Spinal cord (tissue), 10 donors: ENCODE results near the gene TBC1D25. TPM values are rescaled to one million over a fixed set of nuclear protein-coding genes. Genes with fewer than 3 reads are reported as not detected.
A peak's percentile ranks its signal among the peaks of the same experiment; 100 is the strongest.
"Not testable (repeated sequence)": the region's sequence is repeated elsewhere in the genome, so short reads cannot be mapped to it uniquely, and the experiment has no call there.

Source experiments
- DNase-seq, 6 donors: peaks; one replicate each; pipeline versions ENCODE4 v3.0.0 to v3.0.0-alpha.2; 2013 to 2015; ENCODE audit warnings: low spot score in 6 of 6, low read depth in 4 of 6
- H3K27ac ChIP-seq: one replicate; pipeline ENCODE4 v1.5.1; 2013; ENCODE audit warnings: low read depth, low read length, control low read depth
- H3K27me3 ChIP-seq: one replicate; pipeline ENCODE4 v1.6.1; 2013; ENCODE audit warnings: low read length; ENCODE audit not compliant: control insufficient read depth, insufficient read depth
- H3K36me3 ChIP-seq: one replicate; pipeline ENCODE4 v1.6.1; 2013; ENCODE audit warnings: low read length; ENCODE audit not compliant: control insufficient read depth, insufficient read depth
- H3K4me1 ChIP-seq: one replicate; pipeline ENCODE4 v1.6.1; 2013; ENCODE audit warnings: low read length; ENCODE audit not compliant: control insufficient read depth, insufficient read depth
- H3K4me3 ChIP-seq: one replicate; pipeline ENCODE4 v1.5.1; 2013; ENCODE audit warnings: low read depth, low read length, control low read depth
- H3K9me3 ChIP-seq: one replicate; pipeline ENCODE4 v1.6.1; 2013; ENCODE audit warnings: low read length; ENCODE audit not compliant: control insufficient read depth, insufficient read depth
- WGBS: methylation state at CpG from one replicate; pipeline ENCODE4 v1.1.5; 2013; ENCODE audit warnings: missing lambda C conversion rate; ENCODE audit not compliant: insufficient coverage; 5-methylcytosine and 5-hydroxymethylcytosine counted together
- polyA plus RNA-seq, 2 donors: library from polyadenylated mRNA; unstranded; fragments of 120-200 nt; gene quantifications; one replicate each; pipeline ENCODE4 v1.2.1, GENCODE V29; 2013; ENCODE audit not compliant: insufficient read length in 2 of 2
- total RNA-seq, 2 donors: library from RNA; depleted of rRNA in 1 of 2; stranded (reverse); fragments of 120-200 nt in 1 of 2; fragments of >200 nt in 1 of 2; gene quantifications; one replicate each; pipeline versions ENCODE4 v1.2.3 to v1.2.4, GENCODE V29; 2013 to 2014
- donor health status: healthy.

Gene TBC1D25
- total and polyA plus RNA-seq, 4 donors, result 6.8 to 23.3 (median 14.3) TPM

- 44% methylated on average over 10 of the region's 10 CpGs for WGBS
- Histone ChIP-seq H3K4me1 (peaks cover 10% of the 10 kb centered on the region), H3K4me3 (peak overlapping the region; percentile 50), H3K36me3 (no peaks in the 10 kb centered on the region), H3K9me3 (no peaks in the 10 kb centered on the region), H3K27me3 (no peaks in the 10 kb centered on the region), H3K27ac (peak overlapping the region; percentile 6)
- no peak for DNase-seq
Measured at GRCh38 chrX:48522291-48522690, 17.2 kb upstream of the TBC1D25 start.

DNA sequence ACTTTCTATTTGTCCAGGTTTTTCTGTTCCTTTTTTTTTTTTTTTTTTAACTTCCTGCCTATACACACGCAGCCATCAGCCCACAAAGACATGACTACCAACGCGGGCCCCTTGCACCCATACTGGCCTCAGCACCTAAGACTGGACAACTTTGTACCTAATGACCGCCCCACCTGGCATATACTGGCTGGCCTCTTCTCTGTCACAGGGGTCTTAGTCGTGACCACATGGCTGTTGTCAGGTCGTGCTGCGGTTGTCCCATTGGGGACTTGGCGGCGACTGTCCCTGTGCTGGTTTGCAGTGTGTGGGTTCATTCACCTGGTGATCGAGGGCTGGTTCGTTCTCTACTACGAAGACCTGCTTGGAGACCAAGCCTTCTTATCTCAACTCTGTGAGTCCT, 15.8 kb upstream of the TBC1D25 start:
- Histone ChIP-seq H3K36me3 (peaks cover 7% of the 10 kb centered on the region), H3K27ac (no peak overlapping the region), H3K4me1 (peaks cover 10% of the 10 kb centered on the region), H3K4me3 (no peak overlapping the region), H3K9me3 (no peaks in the 10 kb centered on the region), H3K27me3 (no peaks in the 10 kb centered on the region)
- DNase-seq, result no peak
- 89% methylated on average over 11 of the region's 12 CpGs for WGBS

GRCh38 chrX:48525853-48526252, 13.7 kb upstream of the TBC1D25 start:
- WGBS, result 86% methylated on average over 2 of the region's 8 CpGs
- H3K4me1 ChIP-seq, H3K27ac ChIP-seq, H3K4me3 ChIP-seq, H3K9me3 ChIP-seq, DNase-seq, H3K27me3 ChIP-seq: not testable (repeated sequence)
- H3K36me3 ChIP-seq, result peaks cover 12% of the 10 kb centered on the region

DNA sequence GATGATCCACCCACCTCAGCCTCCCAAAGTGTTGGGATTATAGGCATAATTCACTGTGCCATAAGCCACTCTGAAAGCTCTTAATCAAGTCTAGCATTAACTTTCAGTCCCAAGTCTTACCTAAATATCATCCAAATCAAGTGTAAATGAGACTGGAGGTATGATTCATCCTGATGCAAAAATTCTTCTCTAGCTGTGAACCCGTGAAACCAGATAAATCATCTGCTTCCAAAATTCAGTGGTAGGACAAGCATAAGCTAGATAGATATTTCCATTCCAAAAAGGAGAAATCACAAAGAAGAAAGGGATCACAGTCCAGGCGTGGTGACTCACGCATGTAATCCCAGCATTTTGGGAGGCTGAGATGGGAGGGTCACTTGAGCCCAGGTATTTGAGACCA, 8.8 kb upstream of the TBC1D25 start:
- Histone ChIP-seq H3K27me3 (no peaks in the 10 kb centered on the region), H3K27ac (no peak overlapping the region), H3K36me3 (peaks cover 17% of the 10 kb centered on the region), H3K4me3 (no peak overlapping the region), H3K9me3 (no peaks in the 10 kb centered on the region), H3K4me1 (no peaks in the 10 kb centered on the region)
- WGBS, result 100% methylated on average over 1 of the region's 3 CpGs
- no peak for DNase-seq

- 59% methylated on average over 5 of the region's 5 CpGs for WGBS
- no peaks in the 10 kb centered on the region for H3K4me1 ChIP-seq
- H3K36me3 ChIP-seq, result peaks cover 17% of the 10 kb centered on the region
- H3K27me3 ChIP-seq, result no peaks in the 10 kb centered on the region
- H3K4me3 ChIP-seq, result no peak overlapping the region
- H3K9me3 ChIP-seq, result no peaks in the 10 kb centered on the region
- H3K27ac ChIP-seq, result no peak overlapping the region
- no peak for DNase-seq
Measured at GRCh38 chrX:48531358-48531959, 8.1 kb upstream of the TBC1D25 start.

DNA sequence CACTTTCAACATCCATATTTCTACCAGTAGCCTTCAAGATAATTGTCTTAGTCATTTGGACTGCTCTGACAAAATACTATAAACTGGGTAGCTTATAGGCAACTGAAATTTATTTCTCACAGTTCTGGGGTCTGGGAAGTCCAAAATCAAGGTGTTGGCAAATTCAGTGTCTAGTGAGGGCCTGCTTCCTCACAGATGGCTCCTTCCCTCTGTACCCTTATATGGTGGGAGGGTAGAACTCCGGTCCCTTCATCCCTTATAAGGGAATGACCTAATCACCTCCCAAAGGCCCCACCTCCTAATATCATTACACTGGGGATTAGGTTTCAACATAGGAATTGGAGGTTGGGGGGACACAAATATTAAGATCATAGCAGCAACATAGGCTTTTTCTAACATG, 7.4 kb upstream of the TBC1D25 start:
- no peak for DNase-seq

DNA sequence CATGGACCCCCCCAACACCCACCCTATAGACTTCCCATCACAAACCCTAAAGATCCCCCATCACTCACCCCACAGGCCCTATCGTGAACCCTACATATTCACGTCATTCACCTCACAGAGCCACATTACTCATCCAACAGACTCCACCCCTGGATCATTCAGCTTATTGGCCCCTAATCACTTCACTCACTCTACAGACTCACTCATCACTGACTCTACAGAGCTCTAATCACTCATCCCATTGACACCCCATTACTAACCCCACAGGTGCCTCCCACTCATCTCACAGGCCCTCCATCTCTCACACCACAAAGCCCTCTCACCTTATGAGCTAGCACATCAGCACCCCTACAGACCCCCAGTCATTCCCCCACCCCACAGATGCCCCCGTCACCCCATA, 6.3 kb upstream of the TBC1D25 start:
- H3K4me3 ChIP-seq, result no peak overlapping the region
- H3K9me3 ChIP-seq, result no peaks in the 10 kb centered on the region
- no peak overlapping the region for H3K27ac ChIP-seq
- 82% methylated on average over 2 of the region's 3 CpGs for WGBS
- no peaks in the 10 kb centered on the region for H3K4me1 ChIP-seq
- no peaks in the 10 kb centered on the region for H3K27me3 ChIP-seq
- peaks cover 15% of the 10 kb centered on the region for H3K36me3 ChIP-seq
- no peak for DNase-seq

More for the DNA sequence above, 7.4 kb upstream of the TBC1D25 start:
- H3K9me3 ChIP-seq, result no peaks in the 10 kb centered on the region
- no peaks in the 10 kb centered on the region for H3K27me3 ChIP-seq
- H3K4me1 ChIP-seq, result no peaks in the 10 kb centered on the region
- no peak overlapping the region for H3K27ac ChIP-seq
- no peak overlapping the region for H3K4me3 ChIP-seq
- WGBS, result no CpG with 5 or more reads among the region's 1 CpG
- peaks cover 17% of the 10 kb centered on the region for H3K36me3 ChIP-seq

DNA sequence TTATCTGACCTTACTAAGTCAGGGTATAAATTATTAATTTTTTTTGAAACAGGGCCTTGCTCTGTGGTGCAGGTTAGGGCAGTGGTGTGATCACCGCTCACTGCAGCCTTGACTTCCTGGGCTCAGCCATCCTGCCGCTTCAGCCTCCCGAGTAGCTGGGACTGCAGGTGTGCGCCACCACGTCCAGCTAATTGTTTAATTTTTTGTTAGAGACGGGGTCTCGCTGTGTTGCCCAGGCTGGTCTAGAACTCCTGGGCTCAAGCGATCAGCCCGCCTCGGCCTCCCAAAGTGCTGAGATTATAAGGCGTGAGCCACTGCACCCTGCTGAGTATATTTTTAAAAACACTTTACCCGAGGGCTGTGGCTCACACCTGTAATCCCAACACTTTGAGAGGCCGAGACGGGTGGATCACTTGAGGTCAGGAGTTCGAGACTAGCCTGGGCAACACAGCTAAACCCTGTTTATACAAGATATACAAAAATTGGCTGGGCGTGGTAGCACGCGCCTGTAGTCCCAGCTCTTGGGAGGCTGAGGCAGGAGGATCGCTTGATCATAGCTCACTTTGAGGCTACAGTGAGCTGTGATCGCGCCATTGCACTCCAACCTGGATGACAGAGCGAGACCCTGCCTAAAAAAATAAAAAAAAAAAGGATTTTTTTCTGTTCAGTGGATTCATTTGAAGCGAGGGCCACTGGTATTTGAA, 721 bp upstream of the TBC1D25 start:
- peaks cover 13% of the 10 kb centered on the region for H3K4me1 ChIP-seq
- H3K4me3 ChIP-seq, result peak overlapping the region; percentile 69
- no peaks in the 10 kb centered on the region for H3K9me3 ChIP-seq
- WGBS, result 76% methylated on average over 19 of the region's 23 CpGs
- no peak for DNase-seq
- H3K27me3 ChIP-seq, result no peaks in the 10 kb centered on the region
- peak overlapping the region; percentile 81 for H3K27ac ChIP-seq
- peaks cover 8% of the 10 kb centered on the region for H3K36me3 ChIP-seq

DNA sequence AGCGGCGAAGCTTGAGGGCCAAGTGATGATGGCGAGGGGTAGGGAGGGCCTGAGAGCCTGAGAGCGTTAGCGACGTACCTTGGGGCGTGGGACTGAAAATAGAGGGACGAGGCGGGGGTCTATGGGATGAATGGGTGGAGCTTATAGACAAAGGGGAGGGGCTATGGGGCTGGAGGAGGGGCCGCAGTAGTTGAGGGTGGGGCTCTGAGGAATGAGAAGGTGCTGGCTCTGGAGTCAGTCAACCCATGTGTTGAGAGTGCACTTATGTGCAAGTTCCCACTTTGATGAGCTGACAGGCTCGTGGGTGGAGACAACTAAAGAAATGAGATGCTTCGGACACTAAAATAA, 488 bp downstream of the TBC1D25 start:
- H3K4me3 ChIP-seq, result peak overlapping the region; percentile 69
- peaks cover 13% of the 10 kb centered on the region for H3K4me1 ChIP-seq
- peak overlapping the region; percentile 83 for H3K27ac ChIP-seq
- H3K9me3 ChIP-seq, result no peaks in the 10 kb centered on the region
- H3K36me3 ChIP-seq, result peaks cover 5% of the 10 kb centered on the region
- DNase-seq, result peak in 3 of 6 donors; percentile 12 to 74 (median 55)
- no peaks in the 10 kb centered on the region for H3K27me3 ChIP-seq
- WGBS, result 46% methylated on average over 12 of the region's 12 CpGs

GRCh38 chrX:48540480-48540879, 966 bp downstream of the TBC1D25 start:
- Histone ChIP-seq H3K36me3 (peaks cover 5% of the 10 kb centered on the region), H3K4me3 (peak overlapping the region; percentile 69), H3K27ac (no peak overlapping the region), H3K27me3 (no peaks in the 10 kb centered on the region), H3K9me3 (no peaks in the 10 kb centered on the region), H3K4me1 (peaks cover 13% of the 10 kb centered on the region)
- 66% methylated on average over 7 of the region's 7 CpGs for WGBS
- no peak for DNase-seq
